ENCODE results near the gene HOXA10. TPM values are rescaled to one million over a fixed set of nuclear protein-coding genes. Genes with fewer than 3 reads are reported as not detected.

HOXA10 gene
- total RNA-seq, 1 experiment from 2014 or later: not detected

GRCh38 chr7:27200761-27201579 is 26.9 kb upstream of the HOXA10 start:
- no peaks in the 10 kb centered on the region for H3K9me3 ChIP-seq (ENCODE audit: control insufficient read depth, low read depth, low read length)
- TF ChIP-seq CTCF (conservative IDR thresholded peaks at IDR 0.05): no peak

More at GRCh38 chr7:27200761-27201579, 26.9 kb upstream of the HOXA10 start:
- Histone ChIP-seq H3K23me2 (ENCODE audit: insufficient read length, low read depth, low read length, poor library complexity, severe bottlenecking) (no peaks in the 10 kb centered on the region), H2BK15ac (ENCODE audit: low read depth, low read length) (no peak overlapping the region), H2BK20ac (ENCODE audit: low read depth, low read length, poor library complexity, severe bottlenecking) (no peak overlapping the region), H3K4ac (ENCODE audit: low read depth, low read length) (no peak overlapping the region), H3K56ac (ENCODE audit: insufficient read length, low read depth, low read length) (no peak overlapping the region), H3K27ac (ENCODE audit: insufficient read length, low read depth, low read length) (no peak overlapping the region), H2AFZ (ENCODE audit: low read length) (no peak overlapping the region), H2BK5ac (ENCODE audit: insufficient read length, low read length) (no peak overlapping the region), H2BK120ac (ENCODE audit: low read depth, low read length, poor library complexity, severe bottlenecking) (no peak overlapping the region), H3T11ph (ENCODE audit: low read length) (no peak overlapping the region), H4K91ac (ENCODE audit: insufficient read length, low read depth, low read length) (no peak overlapping the region), H3K23ac (ENCODE audit: insufficient read length, low read depth, low read length) (no peak overlapping the region), H3K18ac (ENCODE audit: insufficient read length, low read depth, low read length) (no peak overlapping the region), H4K8ac (replicated peaks; ENCODE audit: insufficient read length, low read depth, low read length) (no peak overlapping the region), H4K20me1 (ENCODE audit: control insufficient read depth, insufficient read depth, insufficient read length) (no peaks in the 10 kb centered on the region), H4K5ac (ENCODE audit: insufficient read length, low read depth, low read length) (no peak overlapping the region), H2BK12ac (ENCODE audit: insufficient read length, low read depth, low read length) (no peak overlapping the region), H3K4me1 (ENCODE audit: insufficient read depth, low read length) (no peaks in the 10 kb centered on the region), H3K79me1 (ENCODE audit: insufficient read depth, low read depth, low read length, poor library complexity, severe bottlenecking) (no peaks in the 10 kb centered on the region), H3K9ac (ENCODE audit: extremely low read depth, insufficient read length, low read length) (no peak overlapping the region), H3K27me3 (ENCODE audit: insufficient read depth, low read length) (peaks cover 86% of the 10 kb centered on the region), H2AK5ac (ENCODE audit: insufficient read length, low read length) (no peak overlapping the region), H3K14ac (ENCODE audit: insufficient read depth, low read length) (no peak overlapping the region), H3K4me2 (ENCODE audit: insufficient read depth, insufficient read length, low read length) (no peak overlapping the region), H3K79me2 (ENCODE audit: insufficient read depth, low read length) (no peaks in the 10 kb centered on the region)
- H3K36me3 Mint-ChIP-seq (ENCODE audit: insufficient read depth in 1 of 3, low read depth in 3 of 3): peaks cover 0 to 2% (median 0%) of the 10 kb centered on the region in 3 experiments; a peak in 2 of 7 replicates
- WGBS (ENCODE audit: extremely low coverage, insufficient read length, low lambda C conversion rate): no CpG with 5 or more reads among the region's 14 CpGs
- peak overlapping the region in 1 of 2 experiments; percentile 73; a peak in 3 of 5 replicates for H3K4me3 Mint-ChIP-seq
- peak; percentile 23 for DNase-seq
- peaks cover 8 to 23% of the 10 kb centered on the region in 2 experiments; a peak in 3 of 4 replicates for H3K4me1 Mint-ChIP-seq
- H3K27me3 Mint-ChIP-seq (ENCODE audit: low read depth): peaks cover 95% of the 10 kb centered on the region
- peaks cover 9 to 11% of the 10 kb centered on the region in 2 experiments; a peak in 4 of 5 replicates for H3K9me3 Mint-ChIP-seq
- no peak overlapping the region for H3K27ac Mint-ChIP-seq
